Endodermal cell (in vitro differentiated cells): ENCODE results near the gene SLC16A12. TPM values are rescaled to one million over a fixed set of nuclear protein-coding genes. Genes with fewer than 3 reads are reported as not detected.

ENCODE experiments used
- DNase-seq: peaks from one replicate; pipeline ENCODE4 v3.0.0-alpha.2; 2017
- H3K27ac ChIP-seq: 2 replicates; pipeline ENCODE4 v1.5.1; 2013; ENCODE audit warnings: mild to moderate bottlenecking, low read depth, low read length, moderate library complexity
- H3K27me3 ChIP-seq: 2 replicates; pipeline ENCODE4 v1.6.1; 2013; ENCODE audit warnings: mild to moderate bottlenecking, low read length, moderate library complexity; ENCODE audit not compliant: insufficient read depth, control insufficient read depth, poor library complexity, severe bottlenecking
- H3K36me3 ChIP-seq: 2 replicates; pipeline ENCODE4 v1.7.0; 2013; ENCODE audit warnings: mild to moderate bottlenecking, low read length, moderate library complexity; ENCODE audit not compliant: control insufficient read depth, insufficient read depth
- H3K4me1 ChIP-seq: one replicate; pipeline ENCODE4 v1.7.0; 2013; ENCODE audit warnings: low read length; ENCODE audit not compliant: control insufficient read depth, insufficient read depth
- H3K4me3 ChIP-seq: 2 replicates; pipeline ENCODE4 v1.5.1; 2013; ENCODE audit warnings: mild to moderate bottlenecking, low read length, moderate library complexity
- H3K9ac ChIP-seq: 2 replicates; pipeline ENCODE4 v1.6.1; 2013; ENCODE audit warnings: mild to moderate bottlenecking, low read length, moderate library complexity; ENCODE audit not compliant: poor library complexity, severe bottlenecking; ENCODE audit errors: extremely low read depth
- H3K9me3 ChIP-seq: 2 replicates; pipeline ENCODE4 v1.6.1; 2013; ENCODE audit warnings: mild to moderate bottlenecking, low read length, moderate library complexity; ENCODE audit not compliant: control insufficient read depth
- H3K27ac Mint-ChIP-seq: 2 replicates; pipeline ENCODE4 v1.8.0; 2020; ENCODE audit warnings: mixed read lengths
- H3K27me3 Mint-ChIP-seq: 2 replicates; pipeline ENCODE4 v1.8.0; 2021; ENCODE audit warnings: mild to moderate bottlenecking, mixed read lengths; ENCODE audit not compliant: insufficient read depth
- H3K36me3 Mint-ChIP-seq: 2 replicates; pipeline ENCODE4 v1.8.0; 2020; ENCODE audit warnings: low read depth, mixed read lengths
- H3K4me1 Mint-ChIP-seq: 2 replicates; pipeline ENCODE4 v1.8.0; 2020; ENCODE audit warnings: mixed read lengths
- H3K4me3 Mint-ChIP-seq: 2 replicates; pipeline ENCODE4 v1.8.0; 2020; ENCODE audit warnings: mild to moderate bottlenecking, moderate library complexity, mixed read lengths
- H3K9me3 Mint-ChIP-seq: 2 replicates; pipeline ENCODE4 v1.8.0; 2020; ENCODE audit warnings: mild to moderate bottlenecking, mixed read lengths
- WGBS, 2 experiments: methylation state at CpG; one replicate each; pipeline versions ENCODE4 v1.1.5 to v1.1.7; 2013; ENCODE audit warnings: missing lambda C conversion rate in 2 of 2, mixed read lengths in 1 of 2; ENCODE audit not compliant: insufficient coverage in 1 of 2, insufficient read length in 1 of 2; 5-methylcytosine and 5-hydroxymethylcytosine counted together
- total RNA-seq, 2 donors: library from RNA; stranded (reverse); fragmentation: NEBNext Ultra II Directional in 1 of 2; extraction: Animal tissue kit (Norgen Biotek cat#: 25700) in 1 of 2; gene quantifications; 2 replicates in 1 of 2; 3 replicates in 1 of 2; pipeline ENCODE4 v1.2.1, GENCODE V29; 2021
- TF ChIP-seq, protein P1 (sequence below): fragments of 200-600 bp; sonication (generic); conservative IDR thresholded peaks from 2 replicates; pipeline ENCODE4 v1.5.0; 2021; ENCODE audit warnings: antibody characterized with exemption, mild to moderate bottlenecking

Gene SLC16A12
- total RNA-seq, 2 donors from 2014 or later = 0.33 to 2.3 TPM

DNA sequence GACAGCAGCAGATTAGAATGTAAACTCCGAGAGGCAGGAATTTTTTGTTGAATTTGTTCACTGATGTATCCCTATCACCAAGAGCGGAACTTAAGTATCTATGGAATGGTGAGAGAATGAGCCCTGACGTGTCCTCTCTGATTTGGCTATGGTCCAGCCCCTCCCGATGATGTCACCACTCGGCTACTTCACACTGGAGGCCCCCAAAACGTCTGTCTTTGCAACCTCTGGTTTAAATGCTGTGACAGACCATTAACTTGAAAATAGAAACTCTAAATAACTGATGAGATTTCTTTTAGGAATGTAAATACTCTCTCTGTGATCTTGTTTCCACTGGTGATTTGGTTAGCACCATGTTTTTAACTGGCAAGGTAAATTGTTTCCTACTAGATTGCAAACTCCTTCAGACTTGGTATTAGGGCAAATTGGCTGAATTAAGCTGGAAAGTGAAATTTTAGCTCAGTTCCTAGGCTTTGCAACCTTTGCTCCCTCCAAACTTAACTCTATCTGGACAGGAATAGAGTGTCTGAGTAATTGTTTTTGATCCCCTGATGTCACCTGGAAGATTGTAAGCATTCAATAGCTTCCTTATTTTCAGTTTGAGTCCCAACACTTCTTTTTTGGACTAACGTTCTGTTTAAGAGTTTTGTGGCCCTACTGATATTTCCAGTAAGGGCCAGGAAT lies 19.1 kb downstream of the SLC16A12 start:
- Mint-ChIP-seq H3K4me1 (peaks cover 16% of the 10 kb centered on the region), H3K9me3 (no peaks in the 10 kb centered on the region), H3K27ac (no peak overlapping the region), H3K27me3 (no peaks in the 10 kb centered on the region), H3K36me3 (no peaks in the 10 kb centered on the region), H3K4me3 (no peak overlapping the region)
- Histone ChIP-seq H3K27me3 (no peaks in the 10 kb centered on the region), H3K9ac (no peak overlapping the region), H3K9me3 (no peaks in the 10 kb centered on the region), H3K4me3 (no peak overlapping the region), H3K27ac (no peak overlapping the region), H3K4me1 (no peaks in the 10 kb centered on the region), H3K36me3 (no peaks in the 10 kb centered on the region)
- no peak for DNase-seq
- TF ChIP-seq, protein P1, sequence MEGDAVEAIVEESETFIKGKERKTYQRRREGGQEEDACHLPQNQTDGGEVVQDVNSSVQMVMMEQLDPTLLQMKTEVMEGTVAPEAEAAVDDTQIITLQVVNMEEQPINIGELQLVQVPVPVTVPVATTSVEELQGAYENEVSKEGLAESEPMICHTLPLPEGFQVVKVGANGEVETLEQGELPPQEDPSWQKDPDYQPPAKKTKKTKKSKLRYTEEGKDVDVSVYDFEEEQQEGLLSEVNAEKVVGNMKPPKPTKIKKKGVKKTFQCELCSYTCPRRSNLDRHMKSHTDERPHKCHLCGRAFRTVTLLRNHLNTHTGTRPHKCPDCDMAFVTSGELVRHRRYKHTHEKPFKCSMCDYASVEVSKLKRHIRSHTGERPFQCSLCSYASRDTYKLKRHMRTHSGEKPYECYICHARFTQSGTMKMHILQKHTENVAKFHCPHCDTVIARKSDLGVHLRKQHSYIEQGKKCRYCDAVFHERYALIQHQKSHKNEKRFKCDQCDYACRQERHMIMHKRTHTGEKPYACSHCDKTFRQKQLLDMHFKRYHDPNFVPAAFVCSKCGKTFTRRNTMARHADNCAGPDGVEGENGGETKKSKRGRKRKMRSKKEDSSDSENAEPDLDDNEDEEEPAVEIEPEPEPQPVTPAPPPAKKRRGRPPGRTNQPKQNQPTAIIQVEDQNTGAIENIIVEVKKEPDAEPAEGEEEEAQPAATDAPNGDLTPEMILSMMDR = no peak
- 76 to 100% methylated on average over 1 to 7 of the region's 7 CpGs for WGBS, 2 experiments

DNA sequence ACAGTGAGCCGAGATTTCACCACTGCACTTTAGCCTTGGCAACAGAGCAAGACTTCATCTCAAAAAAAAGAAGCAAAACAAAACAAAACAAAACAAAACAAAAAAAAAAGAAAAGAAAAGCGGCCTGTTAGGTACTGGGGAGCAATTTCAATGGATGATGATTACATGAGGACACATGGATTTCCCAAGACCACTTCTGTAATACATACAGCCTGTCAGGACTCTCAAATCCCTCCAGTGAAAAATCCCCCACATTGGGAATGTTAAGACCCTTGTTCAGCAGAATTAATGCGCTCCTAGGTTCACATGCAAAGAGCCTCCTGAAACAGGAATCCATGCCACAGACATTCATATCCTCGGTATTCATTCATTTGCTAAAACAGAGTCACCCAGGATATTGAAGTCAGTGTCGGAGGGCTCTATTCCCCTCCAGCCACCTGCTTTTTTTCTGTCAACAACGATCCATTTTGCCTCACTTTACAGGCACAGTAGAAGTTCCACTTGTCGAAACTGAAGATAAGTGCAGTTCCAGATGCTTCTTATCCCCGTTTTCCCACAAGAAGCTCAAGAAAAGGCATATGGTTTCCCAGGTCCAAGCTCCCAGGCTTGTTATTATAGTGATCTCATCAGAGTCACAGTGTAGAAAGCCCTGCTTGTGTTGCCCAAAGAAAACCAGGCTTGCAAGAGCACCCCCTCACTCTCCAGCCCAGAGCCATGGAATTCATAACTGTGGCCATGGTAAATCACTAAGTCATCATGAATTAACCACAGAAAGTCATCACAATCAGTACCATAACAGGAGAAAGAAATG lies 20.2 kb downstream of the SLC16A12 start:
- Mint-ChIP-seq H3K27me3 (no peaks in the 10 kb centered on the region), H3K4me1 (peaks cover 16% of the 10 kb centered on the region), H3K27ac (no peak overlapping the region), H3K9me3 (peaks cover 4% of the 10 kb centered on the region), H3K36me3 (no peaks in the 10 kb centered on the region), H3K4me3 (no peak overlapping the region)
- 80 to 88% methylated on average over 7 to 8 of the region's 8 CpGs for WGBS, 2 experiments
- Histone ChIP-seq H3K27ac (no peak overlapping the region), H3K9ac (no peak overlapping the region), H3K36me3 (no peaks in the 10 kb centered on the region), H3K4me1 (no peaks in the 10 kb centered on the region), H3K4me3 (no peak overlapping the region), H3K9me3 (no peaks in the 10 kb centered on the region), H3K27me3 (no peaks in the 10 kb centered on the region)
- no peak for DNase-seq
- TF ChIP-seq, protein P1 = no peak

DNA sequence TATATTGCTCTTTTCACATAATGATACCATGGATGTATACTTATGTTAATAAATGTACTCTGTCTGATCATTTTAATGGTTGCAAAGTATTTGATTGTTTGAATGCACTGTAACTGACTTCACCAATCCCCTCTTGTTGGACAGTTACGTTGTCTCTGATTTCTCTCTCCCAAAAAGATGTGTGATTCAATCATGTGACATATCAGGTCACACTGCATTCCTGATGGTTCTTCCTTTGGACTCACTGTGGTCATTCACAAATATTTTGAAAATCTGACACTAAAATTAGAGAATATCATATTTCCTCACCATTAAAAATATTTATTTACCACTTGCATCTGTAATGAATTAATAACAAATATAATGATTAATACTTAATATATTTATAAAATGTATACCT lies 22.2 kb downstream of the SLC16A12 start:
- H3K4me3 Mint-ChIP-seq = no peak overlapping the region
- no peak overlapping the region for H3K27ac Mint-ChIP-seq
- Histone ChIP-seq H3K9me3 (no peaks in the 10 kb centered on the region), H3K36me3 (no peaks in the 10 kb centered on the region), H3K27ac (no peak overlapping the region), H3K27me3 (no peaks in the 10 kb centered on the region), H3K4me3 (no peak overlapping the region), H3K4me1 (no peaks in the 10 kb centered on the region), H3K9ac (no peak overlapping the region)
- no peaks in the 10 kb centered on the region for H3K36me3 Mint-ChIP-seq
- no peaks in the 10 kb centered on the region for H3K27me3 Mint-ChIP-seq
- peaks cover 8% of the 10 kb centered on the region for H3K9me3 Mint-ChIP-seq
- TF ChIP-seq, protein P1 = no peak
- no peak for DNase-seq
- peaks cover 16% of the 10 kb centered on the region for H3K4me1 Mint-ChIP-seq
- 86 to 92% methylated on average over 1 of the region's 1 CpG for WGBS, 2 experiments
